Mesenchymal stem cell (in vitro differentiated cells and primary cell): ENCODE measurements around the gene CCDC70. TPM values are rescaled to one million over a fixed set of nuclear protein-coding genes. Genes with fewer than 3 reads are reported as not detected.

ENCODE experiments used
- DNase-seq: peaks from one replicate; pipeline ENCODE4 v3.0.0-alpha.2; 2013
- H2AFZ ChIP-seq: one replicate; pipeline ENCODE4 v1.6.1; 2013; ENCODE audit warnings: low read depth, mild to moderate bottlenecking, control low read depth, inconsistent platforms, low read length, moderate library complexity
- H2AK5ac ChIP-seq: 2 replicates; pipeline ENCODE4 v1.6.1; 2013; ENCODE audit warnings: low read length, moderate library complexity, mild to moderate bottlenecking, inconsistent platforms; ENCODE audit not compliant: severe bottlenecking
- H2BK120ac ChIP-seq: one replicate; pipeline ENCODE4 v1.6.1; 2013; ENCODE audit warnings: low read depth, mild to moderate bottlenecking, inconsistent platforms, low read length, moderate library complexity
- H2BK12ac ChIP-seq, 2 experiments: one replicate each; pipeline ENCODE4 v1.6.1; 2013; ENCODE audit warnings: inconsistent platforms in 2 of 2, low read length in 2 of 2, mild to moderate bottlenecking in 2 of 2, moderate library complexity in 2 of 2, control low read depth in 1 of 2
- H2BK15ac ChIP-seq: one replicate; pipeline ENCODE4 v1.6.1; 2013; ENCODE audit warnings: mild to moderate bottlenecking, low read depth, inconsistent platforms; ENCODE audit not compliant: poor library complexity, severe bottlenecking
- H2BK5ac ChIP-seq: 2 replicates; pipeline ENCODE4 v1.6.1; 2013; ENCODE audit warnings: low read depth, mild to moderate bottlenecking, low read length, control low read depth, inconsistent platforms; ENCODE audit not compliant: poor library complexity, severe bottlenecking
- H3K14ac ChIP-seq, 2 experiments: one replicate each; pipeline ENCODE4 v1.6.1; 2013; ENCODE audit warnings: inconsistent platforms in 2 of 2, low read length in 2 of 2, control low read depth in 1 of 2, mild to moderate bottlenecking in 1 of 2, moderate library complexity in 1 of 2
- H3K18ac ChIP-seq, 2 experiments: one replicate each; pipeline ENCODE4 v1.6.1; 2013; ENCODE audit warnings: inconsistent platforms in 2 of 2, low read length in 2 of 2, control low read depth in 1 of 2, low read depth in 1 of 2, mild to moderate bottlenecking in 1 of 2
- H3K23ac ChIP-seq, 2 experiments: one replicate each; pipeline ENCODE4 v1.6.1; 2013; ENCODE audit warnings: inconsistent platforms in 2 of 2, low read length in 2 of 2, mild to moderate bottlenecking in 2 of 2, moderate library complexity in 2 of 2, control low read depth in 1 of 2
- H3K27ac ChIP-seq: 2 replicates; pipeline ENCODE4 v1.5.1; 2013; ENCODE audit warnings: mild to moderate bottlenecking, moderate library complexity, low read length, control low read depth, inconsistent platforms; ENCODE audit not compliant: poor library complexity, severe bottlenecking
- H3K27me3 ChIP-seq, 2 experiments: 2 replicates each; pipeline versions ENCODE4 v1.6.1 to v1.7.0; 2013; ENCODE audit warnings: low read length in 2 of 2, mild to moderate bottlenecking in 2 of 2, moderate library complexity in 2 of 2, control low read depth in 1 of 2, inconsistent platforms in 1 of 2; ENCODE audit not compliant: control insufficient read depth in 1 of 2, insufficient read depth in 1 of 2
- H3K36me3 ChIP-seq, 2 experiments: 2 replicates each; pipeline versions ENCODE4 v1.6.1 to v1.7.0; 2013; ENCODE audit warnings: low read length in 2 of 2, control low read depth in 1 of 2, inconsistent platforms in 1 of 2, low read depth in 1 of 2, mild to moderate bottlenecking in 1 of 2; ENCODE audit not compliant: insufficient read depth in 2 of 2, control insufficient read depth in 1 of 2
- H3K4ac ChIP-seq, 2 experiments: one replicate each; pipeline ENCODE4 v1.6.1; 2013; ENCODE audit warnings: inconsistent platforms in 2 of 2, low read length in 2 of 2, mild to moderate bottlenecking in 2 of 2, moderate library complexity in 2 of 2, control low read depth in 1 of 2, low read depth in 1 of 2
- H3K4me1 ChIP-seq: 2 replicates; pipeline ENCODE4 v1.6.1; 2013; ENCODE audit warnings: low read depth, low read length, control low read depth; ENCODE audit not compliant: control insufficient read depth, insufficient read depth
- H3K4me2 ChIP-seq: 2 replicates; pipeline ENCODE4 v1.6.1; 2013; ENCODE audit warnings: low read length, mild to moderate bottlenecking, inconsistent platforms; ENCODE audit not compliant: poor library complexity, severe bottlenecking
- H3K4me3 ChIP-seq, 2 experiments: 2 replicates each; pipeline versions ENCODE4 v1.5.1 to v1.7.0; 2013; ENCODE audit warnings: low read length in 2 of 2, mild to moderate bottlenecking in 2 of 2, control low read depth in 1 of 2, low read depth in 1 of 2; ENCODE audit not compliant: insufficient read depth in 1 of 2
- H3K79me1 ChIP-seq: replicated peaks from 2 replicates; pipeline ENCODE4 v1.6.1; 2013; ENCODE audit warnings: mild to moderate bottlenecking, control low read depth, low read length, inconsistent platforms; ENCODE audit not compliant: poor library complexity, severe bottlenecking
- H3K9ac ChIP-seq: 2 replicates; pipeline ENCODE4 v1.7.0; 2013; ENCODE audit warnings: mild to moderate bottlenecking, low read length, moderate library complexity
- H3K9me3 ChIP-seq: 2 replicates; pipeline ENCODE4 v1.7.0; 2013; ENCODE audit warnings: mild to moderate bottlenecking, low read length; ENCODE audit not compliant: control insufficient read depth
- H4K8ac ChIP-seq: one replicate; pipeline ENCODE4 v1.6.1; 2013; ENCODE audit warnings: inconsistent platforms, mild to moderate bottlenecking, low read length, moderate library complexity
- H4K91ac ChIP-seq: one replicate; pipeline ENCODE4 v1.6.1; 2013; ENCODE audit warnings: mild to moderate bottlenecking, low read length, inconsistent platforms
- WGBS: methylation state at CpG from one replicate; pipeline ENCODE4 v1.1.7; 2013; ENCODE audit warnings: mixed read lengths; 5-methylcytosine and 5-hydroxymethylcytosine counted together
- polyA plus RNA-seq, 2 experiments: library from polyadenylated mRNA; stranded (reverse); fragments of 200-250 nt; gene quantifications; one replicate each; pipeline ENCODE4 v1.2.3, GENCODE V29; 2013

CCDC70 gene
- polyA plus RNA-seq (2013, experiment 1 of 2) = not detected
- polyA plus RNA-seq (2013, experiment 2 of 2) = not detected

DNA sequence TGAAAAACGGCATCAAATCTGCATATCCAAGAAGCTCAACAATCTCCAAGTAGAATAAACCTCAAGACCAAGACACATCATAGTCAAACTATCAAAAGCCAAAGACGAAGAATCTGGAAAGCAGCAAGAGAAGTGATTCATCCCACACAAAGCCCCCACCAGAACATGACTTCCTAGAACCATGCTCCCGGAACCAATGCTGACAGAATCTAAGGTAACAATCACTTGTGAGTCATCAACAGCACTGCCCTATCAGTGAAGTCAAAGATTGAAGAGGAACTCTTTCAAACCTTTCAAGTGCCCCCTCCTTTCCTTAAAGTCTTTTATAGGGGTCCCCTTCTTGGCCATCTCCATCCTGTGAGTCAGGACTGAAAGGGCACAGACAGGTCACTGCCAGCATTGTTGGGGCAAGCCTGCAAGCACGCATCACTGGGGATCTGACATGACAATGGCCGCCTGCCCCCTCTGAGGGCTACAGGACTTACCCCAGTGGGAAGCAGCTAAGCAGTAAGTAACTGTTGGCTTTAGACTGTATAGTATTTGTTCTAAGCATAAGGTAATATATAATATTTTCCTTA, at the start of gene CCDC70:
TSS of gene CCDC70 (plus strand) at position 247 of the 578 bp plus-strand sequence. CDS start 3,443 bp downstream, outside the sequence.
- H3K36me3 ChIP-seq = no peaks in the 10 kb centered on the region
- H3K9me3 ChIP-seq = no peaks in the 10 kb centered on the region
- H3K4me2 ChIP-seq = no peak within 1 kb of the TSS
- H3K4ac ChIP-seq = no peak within 1 kb of the TSS
- H4K8ac ChIP-seq = no peak within 1 kb of the TSS
- H3K4me1 ChIP-seq = no peaks in the 10 kb centered on the region
- DNase-seq = no peak
- H3K9ac ChIP-seq = no peak within 1 kb of the TSS
- no peak within 1 kb of the TSS for H3K18ac ChIP-seq
- no peak within 1 kb of the TSS for H2BK15ac ChIP-seq
- no peak within 1 kb of the TSS for H3K14ac ChIP-seq
- no peak within 1 kb of the TSS for H4K91ac ChIP-seq
- H3K27ac ChIP-seq = no peak within 1 kb of the TSS
- peaks cover 4 to 13% of the 10 kb centered on the region in 2 experiments for H3K27me3 ChIP-seq
- no peak within 1 kb of the TSS for H2BK5ac ChIP-seq
- WGBS = 71% methylated on average over 5 of the region's 5 CpGs
- H3K79me1 ChIP-seq = no peaks in the 10 kb centered on the region
- no peak within 1 kb of the TSS for H3K23ac ChIP-seq
- no peak within 1 kb of the TSS for H2BK12ac ChIP-seq
- H3K4me3 ChIP-seq = no peak within 1 kb of the TSS
- no peak within 1 kb of the TSS for H2AK5ac ChIP-seq
- no peak within 1 kb of the TSS for H2BK120ac ChIP-seq
- no peak within 1 kb of the TSS for H2AFZ ChIP-seq

DNA sequence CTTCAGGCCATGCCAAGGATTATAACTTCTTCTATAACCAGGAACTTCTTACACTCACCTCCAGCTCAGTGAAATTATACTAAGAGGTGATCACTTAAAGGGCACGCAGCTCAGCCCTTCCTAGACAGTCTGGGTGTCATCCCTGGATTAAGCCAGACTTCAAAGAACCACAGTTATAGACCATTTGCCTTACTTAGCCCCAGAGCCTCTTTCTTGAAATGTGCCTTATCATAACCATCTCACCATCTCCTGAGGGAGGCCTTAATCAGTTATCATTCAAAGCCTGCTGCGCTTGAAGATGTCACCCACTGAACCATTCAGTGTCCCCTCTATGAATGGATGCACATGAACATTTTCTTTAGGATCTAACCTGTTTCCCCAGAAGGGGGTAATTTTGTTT, 47.7 kb upstream of the CCDC70 start:
- Histone ChIP-seq H3K4me3 (no peak overlapping the region), H3K23ac (no peak overlapping the region), H2BK5ac (no peak overlapping the region), H2BK12ac (no peak overlapping the region), H3K9me3 (no peaks in the 10 kb centered on the region), H3K27ac (no peak overlapping the region), H2AK5ac (no peak overlapping the region), H3K18ac (no peak overlapping the region), H3K14ac (no peak overlapping the region), H3K4me1 (peaks cover 13% of the 10 kb centered on the region), H4K8ac (no peak overlapping the region), H3K36me3 (no peaks in the 10 kb centered on the region), H4K91ac (no peak overlapping the region), H3K27me3 (peaks cover 36% of the 10 kb centered on the region in 2 experiments), H2BK15ac (no peak overlapping the region), H3K79me1 (no peaks in the 10 kb centered on the region), H3K9ac (no peak overlapping the region), H3K4ac (no peak overlapping the region), H3K4me2 (no peak overlapping the region), H2AFZ (no peak overlapping the region), H2BK120ac (no peak overlapping the region)
- DNase-seq = no peak
- WGBS = 91% methylated on average over 1 of the region's 2 CpGs

DNA sequence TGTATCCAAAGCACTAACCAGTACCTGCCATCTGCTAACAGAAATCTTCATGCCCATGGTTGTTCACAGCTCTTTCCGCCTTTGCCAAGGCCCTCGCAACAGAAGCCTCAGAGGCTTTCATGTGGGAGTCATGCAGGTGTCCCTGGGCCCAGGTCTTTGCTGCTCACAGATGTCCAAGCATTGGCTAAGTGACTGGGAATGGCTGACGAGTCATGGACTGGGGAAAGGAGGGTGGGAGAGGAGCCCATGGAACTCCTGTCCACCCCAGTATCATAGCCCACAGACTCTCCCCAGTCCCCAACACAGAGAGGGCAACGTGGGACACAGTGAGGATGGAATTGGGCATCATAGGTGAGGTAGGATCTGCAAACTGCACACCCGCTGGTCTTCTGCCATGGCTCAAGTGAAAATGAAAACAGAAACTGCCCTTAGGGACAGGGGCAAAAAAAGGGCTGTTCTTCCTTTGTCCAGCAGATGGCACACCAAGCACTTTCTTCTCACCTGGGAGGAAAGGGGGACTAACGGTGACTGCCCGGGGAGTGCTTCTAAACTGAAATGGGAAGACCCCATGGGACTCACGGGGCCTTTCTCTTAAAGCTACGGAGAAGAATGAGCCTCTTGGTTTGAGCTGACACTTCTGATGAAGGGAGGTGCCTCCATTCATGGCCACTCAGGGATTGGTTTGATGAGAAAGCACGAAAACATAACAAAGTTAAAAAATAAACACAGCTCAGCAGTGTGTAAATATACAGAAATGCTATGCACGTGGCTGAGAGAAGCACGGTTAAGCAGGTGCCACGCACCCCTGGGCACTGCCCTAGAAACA, 46.7 kb upstream of the CCDC70 start:
- H3K27ac ChIP-seq = no peak overlapping the region
- H2BK12ac ChIP-seq = no peak overlapping the region
- DNase-seq = peak; percentile 75
- no peak overlapping the region for H2AFZ ChIP-seq
- WGBS = 25% methylated on average over 11 of the region's 13 CpGs
- H2AK5ac ChIP-seq = no peak overlapping the region
- no peak overlapping the region for H3K18ac ChIP-seq
- no peak overlapping the region for H2BK15ac ChIP-seq
- H3K79me1 ChIP-seq = no peaks in the 10 kb centered on the region
- H2BK5ac ChIP-seq = no peak overlapping the region
- H3K36me3 ChIP-seq = no peaks in the 10 kb centered on the region
- H3K14ac ChIP-seq = peak overlapping the region in 1 of 2 experiments; percentile 12
- H3K9ac ChIP-seq = peak overlapping the region; percentile 43
- H3K27me3 ChIP-seq = peaks cover 42 to 46% of the 10 kb centered on the region in 2 experiments
- H2BK120ac ChIP-seq = no peak overlapping the region
- no peak overlapping the region for H3K4ac ChIP-seq
- H4K8ac ChIP-seq = peak overlapping the region; percentile 78
- H3K9me3 ChIP-seq = no peaks in the 10 kb centered on the region
- peaks cover 14% of the 10 kb centered on the region for H3K4me1 ChIP-seq
- no peak overlapping the region for H4K91ac ChIP-seq
- no peak overlapping the region for H3K23ac ChIP-seq
- peak overlapping the region; percentile 57 for H3K4me2 ChIP-seq
- H3K4me3 ChIP-seq = peak overlapping the region in 1 of 2 experiments; percentile 65

DNA sequence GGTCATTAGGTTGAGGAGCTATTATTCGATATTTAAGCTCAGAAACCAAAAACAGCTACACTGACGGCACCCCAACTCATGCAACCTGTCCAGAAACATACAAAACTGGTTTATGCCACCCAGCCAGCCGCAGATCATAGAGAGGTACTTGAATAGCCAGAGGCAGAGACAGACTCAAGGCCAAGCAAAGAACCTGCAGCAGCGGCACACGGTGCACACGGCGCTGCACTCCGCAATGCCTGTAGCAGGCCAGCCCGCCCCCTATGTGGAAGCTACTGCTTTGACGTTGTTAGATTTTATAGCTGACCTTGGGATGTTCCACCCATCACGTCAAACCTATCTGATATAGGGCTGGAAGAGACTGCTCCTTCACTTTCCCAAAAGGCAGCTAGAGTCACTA, 45.9 kb upstream of the CCDC70 start:
- no peak overlapping the region for H3K18ac ChIP-seq
- H2AK5ac ChIP-seq = no peak overlapping the region
- H4K8ac ChIP-seq = no peak overlapping the region
- no peaks in the 10 kb centered on the region for H3K79me1 ChIP-seq
- no peak overlapping the region for H2BK120ac ChIP-seq
- H3K27ac ChIP-seq = no peak overlapping the region
- H3K23ac ChIP-seq = no peak overlapping the region
- peaks cover 14% of the 10 kb centered on the region for H3K4me1 ChIP-seq
- H3K36me3 ChIP-seq = no peaks in the 10 kb centered on the region
- H3K4me2 ChIP-seq = no peak overlapping the region
- H2AFZ ChIP-seq = no peak overlapping the region
- no peak overlapping the region for H2BK15ac ChIP-seq
- no peak overlapping the region for H3K9ac ChIP-seq
- DNase-seq = no peak
- WGBS = 89% methylated on average over 11 of the region's 11 CpGs
- no peak overlapping the region for H2BK12ac ChIP-seq
- no peak overlapping the region for H2BK5ac ChIP-seq
- H3K4ac ChIP-seq = no peak overlapping the region
- H3K14ac ChIP-seq = no peak overlapping the region
- peaks cover 50 to 54% of the 10 kb centered on the region in 2 experiments for H3K27me3 ChIP-seq
- H3K9me3 ChIP-seq = no peaks in the 10 kb centered on the region
- no peak overlapping the region for H3K4me3 ChIP-seq
- no peak overlapping the region for H4K91ac ChIP-seq
